ENCODE data around the gene MIAT. TPM values are rescaled to one million over a fixed set of nuclear protein-coding genes. Genes with fewer than 3 reads are reported as not detected.
"Not testable (repeated sequence)": the region's sequence is repeated elsewhere in the genome, so short reads cannot be mapped to it uniquely, and the experiment has no call there.

Gene MIAT
- polyA plus RNA-seq (2013, experiment 1 of 2; ENCODE audit: insufficient read length), result 4.4 TPM
- polyA plus RNA-seq (2013, experiment 2 of 2; ENCODE audit: insufficient read length), result 4.0 TPM

GRCh38 chr22:26656891-26657851 lies at the start of gene MIAT:
MIAT (plus strand) TSS chr22:26657588.
- DNase-seq, result no peak

- no peak for DNase-seq
Observed at GRCh38 chr22:26608129-26608528, 49.3 kb upstream of the MIAT start.

- no peak for DNase-seq
Observed at GRCh38 chr22:26609287-26609686, 48.1 kb upstream of the MIAT start.

DNA sequence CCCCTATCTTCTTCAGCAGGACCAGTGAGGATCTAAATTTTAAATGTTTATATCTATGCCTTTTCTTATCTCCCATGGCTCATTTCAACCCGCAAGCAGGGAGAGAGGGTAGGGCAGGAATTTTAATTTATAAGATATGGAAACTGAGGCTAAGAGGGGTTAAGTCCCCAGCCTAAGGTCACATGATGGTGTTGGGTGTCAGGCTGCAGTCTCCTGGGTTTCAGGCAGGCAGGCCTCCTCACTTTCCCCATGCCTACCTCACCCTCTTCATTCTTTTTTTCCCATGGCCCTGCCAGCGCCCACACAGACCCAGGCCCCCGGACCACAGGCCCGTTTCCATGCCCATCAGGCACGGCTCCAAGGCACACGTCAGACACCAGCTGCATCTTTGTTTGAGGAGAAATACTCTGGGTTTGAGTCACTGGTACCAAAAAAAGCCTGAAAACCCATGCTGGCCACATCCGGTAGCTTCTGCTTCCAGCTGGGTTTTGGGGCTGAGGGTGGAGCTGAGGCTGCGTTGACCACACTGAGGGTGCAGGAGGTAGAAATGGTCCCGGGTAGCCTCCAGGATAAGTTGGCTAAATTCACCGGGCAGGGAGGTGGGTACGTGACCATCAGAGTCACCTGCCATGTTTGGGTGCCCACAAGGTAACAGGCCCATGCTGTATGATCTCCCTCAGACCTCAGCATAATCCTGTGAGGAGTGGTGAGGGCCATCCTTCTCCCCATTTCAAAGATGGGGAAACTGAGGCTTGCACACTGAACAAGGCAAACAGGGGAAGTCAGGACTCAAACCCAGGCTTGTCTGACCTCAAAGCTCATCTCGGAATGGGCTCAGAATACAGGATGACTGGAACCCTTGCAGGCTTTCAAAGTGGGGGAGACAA lies 47.1 kb upstream of the MIAT start:
- peak; percentile 86 for DNase-seq

- no peak for DNase-seq
Observed at GRCh38 chr22:26610996-26611395, 46.4 kb upstream of the MIAT start.

- DNase-seq, result no peak
Observed at GRCh38 chr22:26612652-26613051, 44.7 kb upstream of the MIAT start.

- not testable (repeated sequence) for DNase-seq
Observed at GRCh38 chr22:26613753-26614152, 43.6 kb upstream of the MIAT start.

GRCh38 chr22:26614322-26614721 lies 43.1 kb upstream of the MIAT start:
- DNase-seq, result no peak

DNA sequence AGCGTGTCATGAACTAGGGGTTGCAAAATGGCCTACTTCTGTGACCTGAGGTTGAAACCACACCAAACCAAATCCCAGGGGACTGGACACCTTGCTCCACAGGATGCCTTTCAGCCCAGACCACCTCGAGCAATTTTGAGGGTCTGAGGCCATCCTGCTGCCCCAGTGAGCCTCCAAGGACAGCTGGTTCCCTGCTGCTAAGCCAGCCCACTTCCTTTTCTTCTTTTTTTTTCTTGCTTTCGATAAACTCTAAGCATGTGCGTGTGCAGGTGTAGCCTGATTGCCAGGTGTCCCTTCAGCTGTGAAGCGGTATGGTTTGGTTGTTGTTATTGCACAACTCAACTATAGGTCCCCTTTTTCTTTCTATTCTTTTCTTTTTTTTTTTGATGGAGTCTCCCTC lies 42.2 kb upstream of the MIAT start:
- DNase-seq, result no peak

DNA sequence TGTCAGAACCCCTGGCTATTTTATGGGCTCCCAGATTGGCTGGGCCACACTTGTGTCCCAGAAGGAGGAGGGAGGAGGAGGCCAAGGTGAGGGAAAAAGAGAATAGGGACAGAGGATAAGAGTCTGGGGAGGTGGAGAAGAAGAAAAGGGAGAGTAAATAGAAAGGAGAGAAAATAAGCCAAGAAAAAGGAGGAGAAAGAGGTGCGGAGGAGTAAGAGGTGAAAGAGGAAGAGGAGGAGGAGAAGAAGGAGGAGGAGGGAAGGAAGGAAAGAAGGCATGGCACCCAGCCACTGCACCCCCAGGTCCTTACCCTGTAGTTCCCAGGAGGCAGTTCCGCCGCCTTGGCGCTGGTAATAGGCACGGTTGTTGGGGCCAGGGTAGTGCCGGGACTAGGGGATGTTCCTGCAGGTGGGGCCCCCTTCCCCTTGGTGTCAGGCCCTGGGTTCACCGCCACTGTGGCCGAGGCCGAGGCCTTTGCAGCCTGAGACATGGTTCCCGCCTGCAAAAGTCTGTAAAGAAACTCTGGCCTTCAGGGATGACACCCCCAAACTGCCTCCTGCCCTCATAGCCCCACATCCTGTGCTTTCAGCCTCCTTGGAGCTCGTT lies 41.5 kb upstream of the MIAT start:
- DNase-seq, result no peak

DNA sequence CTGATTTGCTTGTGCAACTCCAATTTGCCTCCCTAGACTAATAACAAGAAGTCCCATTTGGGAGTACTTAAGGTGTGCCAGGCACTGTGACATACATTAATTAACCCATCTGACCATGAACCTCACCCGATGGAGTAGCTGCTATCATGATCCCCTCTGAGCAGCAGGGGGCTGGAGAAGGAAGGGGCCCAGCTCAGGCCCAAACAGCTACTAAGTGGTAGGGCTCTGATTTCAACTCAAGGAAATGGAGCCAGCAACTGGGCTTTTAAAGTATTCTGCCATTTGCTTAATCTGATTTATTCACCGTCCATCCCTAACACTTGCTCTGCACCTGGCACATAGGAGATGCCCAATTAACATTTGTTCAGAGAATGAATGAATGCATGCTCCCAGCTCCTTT lies 40.7 kb upstream of the MIAT start:
- no peak for DNase-seq

DNA sequence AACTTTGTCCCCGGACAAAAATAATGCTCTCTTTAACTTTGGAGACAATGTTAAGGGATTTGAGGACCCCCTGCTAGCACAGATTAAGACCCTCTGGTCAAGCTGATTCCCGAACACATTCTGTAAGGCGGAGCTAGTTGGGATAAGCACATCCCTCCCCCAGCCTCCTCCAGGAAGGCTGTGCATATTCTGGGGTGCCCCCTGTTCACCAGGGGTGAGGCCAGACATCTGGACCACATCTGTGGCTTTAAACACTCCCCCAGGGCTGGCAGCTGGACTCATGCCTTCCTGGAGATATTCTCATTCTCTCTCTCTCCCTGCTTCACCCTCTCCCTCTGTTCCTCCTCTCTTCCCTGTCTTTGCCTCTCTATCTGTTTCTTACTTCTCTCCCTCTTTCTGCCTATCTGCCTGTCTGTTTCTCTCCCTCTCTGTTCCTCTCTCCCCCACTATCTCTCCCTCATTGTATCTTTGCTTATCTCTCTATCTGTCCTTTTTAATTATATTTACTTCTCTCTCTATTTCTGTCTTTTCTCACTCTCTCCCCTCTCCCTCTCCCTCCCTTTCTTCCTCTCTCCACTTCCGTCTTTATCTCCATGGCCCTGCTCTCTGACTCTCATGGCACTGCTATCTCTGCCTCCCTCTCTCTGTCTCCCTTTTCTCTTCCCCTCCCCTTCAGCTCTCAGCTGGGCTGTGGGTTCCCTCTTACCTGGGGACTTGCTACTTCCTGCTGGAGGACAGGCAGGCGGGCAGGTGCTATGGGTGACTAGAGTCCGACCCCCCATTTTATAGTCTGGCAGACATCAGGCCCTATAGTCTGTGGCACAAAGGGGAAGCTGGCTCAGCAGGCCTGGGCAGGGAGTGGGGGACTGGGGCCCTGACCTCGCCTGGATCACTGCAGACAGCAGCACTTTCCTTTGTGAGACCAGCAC lies 39.9 kb upstream of the MIAT start, which contains the start of gene CRYBB1:
Gene CRYBB1 (minus strand): TSS at position 757 of the 929 bp plus-strand sequence. CDS start 1,708 bp downstream, outside the sequence.
- DNase-seq, result peak; percentile 4

DNA sequence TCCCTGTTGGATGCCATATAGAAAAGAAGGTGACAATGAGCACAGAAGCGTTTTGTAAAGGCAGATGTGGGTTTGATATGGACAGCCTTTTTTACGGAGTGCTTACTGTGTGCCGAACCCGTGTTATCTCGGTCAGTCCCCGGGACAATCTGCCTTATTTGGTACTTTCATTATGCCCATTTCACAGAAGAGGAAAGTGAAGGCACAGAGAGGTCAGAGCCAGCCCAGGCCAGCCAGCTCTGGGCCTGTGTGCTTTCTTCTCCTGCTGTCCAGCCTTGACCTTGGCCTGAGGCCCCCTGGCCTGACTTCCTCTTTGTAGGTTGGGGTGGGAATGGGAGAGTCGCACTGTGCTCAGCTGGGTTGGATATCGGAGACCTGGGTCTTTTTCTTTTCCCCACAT lies 38.9 kb upstream of the MIAT start:
- no peak for DNase-seq

- DNase-seq, result no peak
Observed at GRCh38 chr22:26619510-26619909, 37.9 kb upstream of the MIAT start.

DNA sequence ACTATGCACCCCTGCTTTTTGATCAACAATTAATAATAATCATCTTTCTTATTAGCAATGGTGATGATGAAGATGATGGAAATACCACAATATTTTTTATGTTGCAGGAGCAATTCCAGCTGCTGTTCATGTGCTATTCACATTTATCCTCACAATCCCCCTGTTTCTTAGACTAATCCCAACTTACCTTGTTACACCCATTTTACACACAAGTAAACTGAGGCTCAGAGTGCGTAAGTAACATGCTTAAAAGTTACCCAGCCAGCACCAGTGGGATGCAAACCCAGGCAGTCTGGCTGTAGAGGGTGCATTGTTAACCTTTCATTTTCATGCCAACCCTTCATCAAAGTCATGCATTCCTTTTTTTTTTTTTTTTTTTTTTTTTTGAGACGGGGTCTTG lies 37.2 kb upstream of the MIAT start:
- no peak for DNase-seq

DNA sequence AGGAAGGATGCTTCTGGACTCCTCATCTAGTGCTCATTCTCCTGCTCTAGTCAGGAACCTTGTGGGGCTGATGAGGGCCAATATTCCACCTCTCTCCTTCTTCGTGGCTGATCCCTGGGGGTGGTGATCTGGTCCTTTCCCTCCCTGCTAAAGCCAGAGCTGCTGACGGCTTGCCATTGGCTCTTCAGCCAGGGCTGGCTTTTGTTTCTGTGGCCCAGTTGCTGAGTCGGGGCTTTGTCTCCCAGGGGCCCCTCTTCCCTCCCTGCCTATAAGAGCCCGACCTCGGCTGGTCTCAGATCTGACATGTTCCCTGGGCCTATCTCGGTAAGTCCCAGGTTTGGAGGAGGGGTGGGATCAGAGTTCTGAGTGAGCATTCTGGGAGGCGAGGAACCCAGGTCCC lies 35.7 kb upstream of the MIAT start, which contains the start of gene CRYBA4:
Gene CRYBA4 (plus strand): TSS at position 301 of the 400 bp plus-strand sequence. CDS start 634 bp downstream, outside the sequence.
- DNase-seq, result no peak

- DNase-seq, result no peak
Observed at GRCh38 chr22:26623984-26624383, 33.4 kb upstream of the MIAT start.

- no peak for DNase-seq
Observed at GRCh38 chr22:26624803-26625202, 32.6 kb upstream of the MIAT start.

DNA sequence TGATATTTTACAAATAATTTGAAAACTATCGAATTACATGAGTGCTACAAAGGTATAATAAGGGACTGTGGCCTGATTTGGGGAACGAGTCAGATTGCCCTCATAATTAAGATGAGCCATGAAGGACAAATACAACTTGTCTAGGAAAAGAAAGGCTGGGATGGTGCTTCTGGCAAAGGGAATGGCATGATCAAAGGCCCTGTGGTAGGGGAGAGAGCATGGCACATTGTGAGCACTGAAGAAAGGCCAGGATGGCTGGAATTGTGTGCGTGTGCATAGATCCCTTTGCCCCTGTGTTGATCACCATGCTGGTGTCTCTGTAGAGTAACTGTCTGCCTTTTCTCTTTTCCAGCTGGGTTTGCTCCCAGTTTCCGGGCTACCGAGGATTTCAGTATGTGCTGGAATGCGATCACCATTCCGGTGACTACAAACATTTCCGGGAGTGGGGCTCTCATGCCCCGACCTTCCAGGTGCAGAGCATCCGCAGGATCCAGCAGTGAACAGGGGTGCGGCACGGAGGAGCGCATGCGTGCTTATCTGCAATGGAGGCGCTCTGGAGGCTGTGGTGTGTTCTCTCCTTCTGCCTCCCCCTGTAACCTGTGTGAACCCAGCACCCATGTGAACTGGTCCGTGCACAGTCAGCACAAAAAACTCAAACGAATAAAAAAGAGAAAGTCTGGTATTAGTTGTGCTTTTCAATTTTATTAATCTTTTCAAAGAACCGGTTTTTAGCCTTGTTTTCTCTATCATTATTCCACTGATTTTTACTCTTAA lies 27.2 kb upstream of the MIAT start:
- DNase-seq, result no peak

- no peak for DNase-seq
Observed at GRCh38 chr22:26631282-26631681, 26.1 kb upstream of the MIAT start.
